CD4-positive, alpha-beta T cell treated with Interferon gamma for 1 hour (primary cell): ENCODE data around the gene MYH9.
"Not testable (repeated sequence)": the region's sequence is repeated elsewhere in the genome, so short reads cannot be mapped to it uniquely, and the experiment has no call there.

ENCODE experiments used
- DNase-seq: peaks from one replicate; pipeline ENCODE4 v3.0.0-alpha.2; 2020

Gene MYH9

DNA sequence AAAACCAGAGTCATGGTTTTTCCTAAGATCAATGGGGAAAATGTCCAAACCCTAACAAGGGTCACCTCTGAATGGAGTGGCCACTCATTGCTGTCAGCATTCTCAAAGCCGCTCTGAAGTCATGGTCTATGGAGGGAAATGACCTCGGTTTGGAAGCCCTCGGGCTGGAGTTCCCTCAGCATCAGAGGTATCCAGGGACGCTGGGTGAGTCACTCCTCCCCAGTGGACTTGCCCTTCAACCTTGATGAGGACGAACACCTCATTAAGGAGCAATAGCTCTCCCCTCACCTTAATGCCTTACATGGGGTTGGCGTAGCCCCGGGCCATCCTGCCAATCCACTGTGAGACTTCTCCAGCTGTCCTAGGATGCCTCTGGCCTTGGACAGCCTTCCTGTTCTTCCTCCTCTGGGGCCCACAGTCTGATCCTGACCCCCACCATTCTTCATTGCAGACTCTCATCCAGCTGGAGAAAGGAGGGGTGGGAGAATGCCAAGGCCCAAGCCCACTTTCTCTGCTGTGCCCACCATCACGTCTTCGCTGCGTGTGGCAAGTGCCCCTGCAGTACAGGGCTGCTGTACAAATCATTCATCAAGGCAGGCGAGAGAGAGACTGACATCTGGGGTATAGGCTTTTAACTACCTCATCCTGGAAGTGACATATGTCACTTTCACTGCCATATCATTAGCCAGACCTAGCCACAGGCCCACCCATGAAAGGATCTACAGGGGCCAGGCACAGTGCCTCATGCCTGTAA lies 25.4 kb upstream of the MYH9 start:
- DNase-seq: no peak

DNA sequence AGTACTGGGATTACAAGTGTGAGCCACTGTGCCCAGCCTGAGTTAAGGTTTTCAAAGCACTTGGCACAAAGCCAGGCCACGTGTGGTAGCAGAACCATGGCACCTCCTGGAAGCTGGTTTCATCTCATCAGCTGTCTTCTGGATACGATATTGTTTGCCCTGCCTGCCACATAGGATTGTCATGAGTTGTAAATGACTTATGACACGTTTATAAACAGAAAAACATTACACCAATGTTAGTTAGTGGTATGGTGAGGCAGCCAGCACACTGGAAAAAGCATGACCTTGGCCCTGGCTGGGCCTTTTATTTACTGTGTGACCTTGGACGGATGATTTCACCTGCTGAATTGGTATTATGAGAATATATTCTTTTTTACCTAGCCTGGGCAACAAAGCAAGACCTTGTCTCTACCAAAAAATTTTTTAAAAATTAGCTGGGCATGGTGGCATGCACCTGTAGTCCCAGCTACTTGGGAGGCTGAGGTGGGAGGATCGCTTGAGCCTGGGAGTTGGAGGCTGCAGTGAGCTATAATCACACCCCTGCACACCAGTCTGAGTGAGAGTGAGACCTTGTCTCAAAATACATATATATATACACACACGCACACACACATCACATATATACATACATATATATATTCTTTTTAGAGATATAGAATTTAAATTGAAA lies 24.0 kb upstream of the MYH9 start:
- DNase-seq: no peak

DNA sequence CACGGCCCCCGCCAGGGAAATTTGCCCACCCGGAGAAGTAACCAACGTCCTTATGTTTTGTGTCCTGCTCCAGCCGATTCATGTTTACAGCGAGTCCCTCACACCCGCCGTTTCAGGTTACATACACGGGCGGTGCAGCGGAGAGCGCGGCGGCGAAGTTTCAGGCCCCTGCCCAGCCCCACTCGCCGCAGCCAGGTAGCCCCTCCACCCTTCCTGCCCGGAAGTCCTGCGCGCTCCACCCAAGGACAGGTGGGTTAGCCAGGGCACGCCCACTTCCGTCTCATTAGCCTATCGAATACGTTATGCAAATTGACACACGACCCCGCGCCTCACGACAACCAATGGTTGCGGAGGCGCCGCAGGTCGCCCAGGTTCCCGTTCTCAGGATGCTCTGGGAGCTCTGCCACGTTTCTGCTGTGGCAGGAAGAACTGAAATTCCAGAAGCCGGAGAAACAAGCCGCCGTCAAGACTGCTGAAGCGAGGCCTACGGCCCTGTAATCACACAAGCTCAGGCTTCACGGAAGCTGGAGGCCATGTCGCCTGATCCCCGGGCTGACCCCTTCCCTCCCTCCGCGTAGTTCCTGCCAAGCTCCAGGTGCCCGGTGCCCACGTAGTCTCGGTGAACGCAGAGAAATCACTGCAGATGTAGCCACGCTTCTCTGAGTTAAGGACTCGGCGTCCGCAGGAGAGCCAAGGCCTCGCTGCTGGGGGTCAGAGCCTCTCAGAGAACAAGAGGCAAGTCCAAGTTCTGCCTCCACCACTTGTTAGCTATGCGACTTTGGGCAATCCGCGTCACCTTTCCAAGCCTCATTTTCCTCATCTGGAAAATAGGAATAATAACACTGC lies 22.4 kb upstream of the MYH9 start:
- peak; percentile 77 for DNase-seq

DNA sequence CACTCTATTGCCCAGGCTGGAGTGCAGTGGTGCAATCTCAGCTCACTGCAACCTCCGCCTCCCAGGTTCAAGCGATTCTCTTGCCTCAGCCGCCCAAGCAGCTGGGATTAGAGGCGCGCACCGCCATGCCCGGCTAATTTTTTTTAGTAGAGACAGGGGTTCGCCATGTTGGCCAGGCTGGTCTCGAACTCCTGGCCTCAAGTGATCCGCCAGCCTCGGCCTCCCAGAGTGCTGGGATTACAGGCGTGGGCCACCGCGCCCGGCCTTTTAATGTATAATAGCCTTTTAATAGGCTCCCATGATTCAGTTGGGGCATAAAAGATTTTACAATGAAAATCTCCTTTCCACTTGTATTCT lies 21.8 kb upstream of the MYH9 start:
- DNase-seq: not testable (repeated sequence)

- DNase-seq: no peak
Observed at GRCh38 chr22:36409056-36409455, 21.3 kb upstream of the MYH9 start.

DNA sequence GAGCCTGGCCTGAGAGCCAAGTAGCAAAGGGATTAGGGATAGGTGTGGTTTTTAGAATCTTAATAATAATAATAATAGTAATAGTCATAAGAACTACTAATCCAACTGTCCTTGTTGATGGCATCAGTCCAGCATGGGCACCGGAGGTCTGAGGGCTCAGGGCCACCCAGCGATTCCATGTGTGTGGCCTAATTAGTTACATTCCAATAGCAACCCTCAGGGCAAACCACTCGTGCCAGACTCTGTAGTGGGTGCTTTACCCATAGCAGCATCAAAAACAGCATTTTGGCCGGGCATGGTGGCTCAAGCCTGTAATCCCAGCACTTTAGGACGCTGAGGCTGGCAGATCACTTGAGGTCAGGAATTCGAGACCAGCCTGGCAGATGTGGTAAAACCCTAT lies 19.0 kb upstream of the MYH9 start:
- no peak for DNase-seq

DNA sequence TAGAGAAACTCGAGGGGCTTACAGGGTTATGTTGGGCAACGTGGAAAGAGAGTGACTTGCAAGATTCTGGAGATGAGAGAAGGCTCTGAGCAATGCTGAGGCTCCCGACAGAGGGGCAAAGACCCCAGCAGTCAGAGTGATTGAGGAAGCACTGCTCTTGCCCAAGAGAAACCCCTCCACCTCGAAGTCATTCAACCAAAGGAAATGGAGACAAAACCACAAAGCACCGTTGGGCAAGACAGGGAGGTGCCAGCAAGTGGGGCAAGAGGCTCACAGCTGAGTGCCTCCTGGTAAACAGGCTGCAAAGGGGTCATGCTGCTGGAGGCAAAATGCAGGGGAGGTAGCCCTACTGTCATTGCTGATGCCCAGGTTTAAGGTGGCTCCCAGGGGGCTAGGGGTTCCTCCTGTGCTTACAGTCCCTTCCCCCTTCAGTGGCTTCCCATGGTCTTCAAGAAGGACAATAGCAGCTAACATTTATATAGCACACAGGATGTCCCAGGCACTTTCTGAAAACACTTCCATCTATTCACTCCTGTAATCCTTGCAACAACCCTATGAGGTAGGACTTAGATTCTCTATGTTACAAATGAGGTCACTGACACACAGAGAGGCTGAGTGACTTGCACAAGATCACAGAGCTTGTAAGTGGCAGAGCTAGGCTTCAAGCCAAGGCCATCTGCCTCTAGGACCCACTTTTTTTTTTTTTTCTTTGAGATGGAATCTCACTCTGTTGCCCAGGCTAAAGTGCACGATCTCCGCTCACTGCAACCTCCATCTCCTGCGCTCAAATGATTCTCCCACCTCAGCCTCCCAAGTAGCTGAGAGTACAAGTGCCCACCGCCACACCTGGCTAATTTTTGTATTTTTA lies 18.1 kb upstream of the MYH9 start:
- peak; percentile 78 for DNase-seq

DNA sequence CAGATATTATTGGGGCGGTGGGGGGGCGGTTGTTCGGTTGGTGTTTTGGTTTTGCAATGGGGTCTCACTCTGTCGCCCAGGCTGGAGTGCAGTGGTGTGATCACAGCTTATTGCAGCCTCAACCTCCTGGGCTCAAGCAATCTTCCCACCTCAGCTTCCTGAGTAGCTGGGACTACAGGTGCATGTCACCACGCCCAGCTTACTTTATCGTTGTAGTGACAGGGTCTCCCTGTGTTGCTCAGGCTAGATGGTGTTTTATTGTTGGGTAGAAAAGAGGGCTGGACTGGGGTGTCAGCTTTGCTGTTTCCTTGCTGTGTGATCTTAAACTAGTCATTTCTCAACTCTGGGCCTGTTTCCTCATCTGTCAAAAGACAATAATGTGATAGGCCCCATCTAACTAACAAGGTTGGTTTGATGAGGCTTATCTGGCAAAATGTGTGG lies 17.5 kb upstream of the MYH9 start:
- no peak for DNase-seq

GRCh38 chr22:36404446-36404845 lies 16.7 kb upstream of the MYH9 start:
- DNase-seq: no peak

DNA sequence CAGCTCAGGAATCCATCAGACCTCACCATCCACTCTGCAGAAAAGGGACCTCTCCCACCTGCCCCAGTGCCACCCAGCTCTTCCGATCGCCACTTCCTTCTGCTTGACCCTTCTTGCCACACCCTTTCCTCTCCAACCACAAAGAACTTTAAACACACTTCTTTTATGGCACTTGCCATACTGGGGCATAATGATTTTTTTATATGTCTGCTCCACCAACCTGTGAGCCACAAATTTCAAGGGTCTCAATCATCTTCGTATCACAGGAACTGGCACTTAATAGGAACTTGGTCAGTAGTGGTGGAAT lies 11.7 kb upstream of the MYH9 start:
- no peak for DNase-seq

GRCh38 chr22:36398601-36399471 lies 11.1 kb upstream of the MYH9 start:
- DNase-seq: no peak

- DNase-seq: no peak
Observed at GRCh38 chr22:36397131-36398093, 9.6 kb upstream of the MYH9 start.

GRCh38 chr22:36395915-36396314 lies 8.1 kb upstream of the MYH9 start:
- DNase-seq: no peak

GRCh38 chr22:36395055-36395849 lies 7.5 kb upstream of the MYH9 start:
- no peak for DNase-seq

- DNase-seq: no peak
Observed at GRCh38 chr22:36391638-36392037, 3.9 kb upstream of the MYH9 start.

DNA sequence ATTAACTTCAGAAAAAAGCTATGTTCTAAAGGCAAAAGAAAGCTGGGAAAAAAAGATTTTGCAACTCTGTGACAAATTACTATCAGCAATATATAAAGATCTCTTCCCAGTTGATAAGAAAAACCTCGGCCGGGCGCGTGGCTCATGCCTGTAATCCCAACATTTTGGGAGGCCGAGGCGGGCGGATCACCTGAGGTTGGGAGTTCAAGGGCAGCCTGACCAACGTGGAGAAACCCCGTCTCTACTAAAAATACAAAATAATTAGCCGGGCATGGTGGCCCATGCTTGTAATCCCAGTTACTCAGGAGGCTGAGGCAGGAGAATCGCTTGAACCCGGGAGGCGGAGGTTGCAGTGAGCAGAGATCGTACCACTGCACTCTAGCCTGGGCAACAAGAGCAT lies 1.4 kb upstream of the MYH9 start:
- DNase-seq: not testable (repeated sequence)

GRCh38 chr22:36387709-36387958 lies 133 bp downstream of the MYH9 start:
- DNase-seq: no peak

- DNase-seq: peak; percentile 67
Observed at GRCh38 chr22:36386900-36387708, 663 bp downstream of the MYH9 start.

DNA sequence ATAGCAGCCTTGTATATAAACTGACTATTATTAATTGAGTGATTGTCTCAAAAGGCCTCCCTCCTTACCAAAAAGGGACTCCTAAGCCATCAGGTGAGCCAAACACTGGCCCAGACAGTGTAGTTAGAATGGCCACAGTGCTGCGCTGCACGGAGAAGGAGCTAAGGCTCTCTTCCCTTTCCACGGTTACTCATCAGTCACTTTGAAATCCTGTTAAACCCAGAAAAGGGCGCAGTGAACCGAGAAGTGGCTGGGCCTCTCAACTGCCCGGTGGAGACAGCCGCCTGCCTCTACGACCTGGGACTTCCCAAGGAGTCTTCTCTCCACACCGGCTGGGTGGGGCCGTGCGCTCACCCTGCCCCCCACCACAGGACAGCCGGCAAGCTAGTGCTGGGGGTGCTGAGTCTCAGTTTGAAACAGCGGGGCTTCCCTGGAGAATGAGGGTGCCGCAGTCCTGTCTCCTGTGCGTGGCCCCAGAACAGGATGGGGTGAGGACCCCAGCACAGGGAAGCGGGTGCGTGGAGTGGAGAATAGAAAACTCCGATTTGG lies 1.3 kb downstream of the MYH9 start:
- peak; percentile 62 for DNase-seq
